Measurements from ENCODE around the gene KLF6.

Gene KLF6

GRCh38 chr10:3774814-3775695 is 10.0 kb downstream of the KLF6 start:
- DNase-seq (ENCODE audit: low read depth in 2 of 2) = no peak

- DNase-seq (ENCODE audit: low read depth in 2 of 2) = no peak
These were observed 10.8 kb downstream of the KLF6 start for GRCh38 chr10:3774018-3774813.

GRCh38 chr10:3773460-3774017 is 11.5 kb downstream of the KLF6 start:
- no peak for DNase-seq (ENCODE audit: low read depth in 2 of 2)

GRCh38 chr10:3772361-3773171 is 12.4 kb downstream of the KLF6 start:
- DNase-seq (ENCODE audit: low read depth in 2 of 2) = no peak

- no peak for DNase-seq (ENCODE audit: low read depth in 2 of 2)
These were observed 14.3 kb downstream of the KLF6 start for GRCh38 chr10:3770611-3771110.

GRCh38 chr10:3769556-3769955 is 15.5 kb downstream of the KLF6 start:
- DNase-seq (ENCODE audit: low read depth in 2 of 2) = no peak

GRCh38 chr10:3766046-3766756 is 18.8 kb downstream of the KLF6 start:
- DNase-seq (ENCODE audit: low read depth in 2 of 2) = no peak

GRCh38 chr10:3765146-3765545 is 19.9 kb downstream of the KLF6 start:
- DNase-seq (ENCODE audit: low read depth in 2 of 2) = no peak

- no peak for DNase-seq (ENCODE audit: low read depth in 2 of 2)
These were observed 20.3 kb downstream of the KLF6 start for GRCh38 chr10:3764626-3765112.

- DNase-seq (ENCODE audit: low read depth in 2 of 2) = no peak
These were observed 21.0 kb downstream of the KLF6 start for GRCh38 chr10:3763852-3764625.

- no peak for DNase-seq (ENCODE audit: low read depth in 2 of 2)
These were observed 22.0 kb downstream of the KLF6 start for GRCh38 chr10:3763035-3763456.

- no peak for DNase-seq (ENCODE audit: low read depth in 2 of 2)
These were observed 22.7 kb downstream of the KLF6 start for GRCh38 chr10:3762309-3762708.

GRCh38 chr10:3761904-3762303 is 23.1 kb downstream of the KLF6 start:
- no peak for DNase-seq (ENCODE audit: low read depth in 2 of 2)

GRCh38 chr10:3761021-3761686 is 23.9 kb downstream of the KLF6 start:
- no peak for DNase-seq (ENCODE audit: low read depth in 2 of 2)

GRCh38 chr10:3760083-3760482 is 24.9 kb downstream of the KLF6 start:
- no peak for DNase-seq (ENCODE audit: low read depth in 2 of 2)

- no peak for DNase-seq (ENCODE audit: low read depth in 2 of 2)
These were observed 25.6 kb downstream of the KLF6 start for GRCh38 chr10:3759397-3759796.

- no peak for DNase-seq (ENCODE audit: low read depth in 2 of 2)
These were observed 26.5 kb downstream of the KLF6 start for GRCh38 chr10:3758491-3758970.

- DNase-seq (ENCODE audit: low read depth in 2 of 2) = no peak
These were observed 27.1 kb downstream of the KLF6 start for GRCh38 chr10:3757638-3758490.
